Lower lobe of right lung (tissue), 2 donors: Measurements from ENCODE around the gene NOP58. TPM values are rescaled to one million over a fixed set of nuclear protein-coding genes. Genes with fewer than 3 reads are reported as not detected.

Source experiments
- ATAC-seq, 2 donors: fragments of 200-7000 bp; cut with Tn5 transposase; one replicate each; pipeline ENCODE4 v1.9.1; 2020 to 2022; ENCODE audit warnings: mild to moderate bottlenecking in 2 of 2, moderate library complexity in 2 of 2
- DNase-seq: peaks from one replicate; pipeline ENCODE4 v3.0.0-alpha.2; 2020
- H3K27ac ChIP-seq: fragments of 200-600 bp; one replicate; pipeline ENCODE4 v1.8.0; 2022
- H3K27me3 ChIP-seq: fragments of 200-600 bp; one replicate; pipeline ENCODE4 v1.8.0; 2022; ENCODE audit warnings: low read depth
- H3K36me3 ChIP-seq: fragments of 200-600 bp; one replicate; pipeline ENCODE4 v1.8.0; 2022; ENCODE audit warnings: mild to moderate bottlenecking
- H3K4me1 ChIP-seq: fragments of 200-600 bp; one replicate; pipeline ENCODE4 v1.8.0; 2022
- H3K4me3 ChIP-seq: fragments of 200-600 bp; one replicate; pipeline ENCODE4 v1.8.0; 2022; ENCODE audit warnings: mild to moderate bottlenecking
- H3K9me3 ChIP-seq: fragments of 200-600 bp; one replicate; pipeline ENCODE4 v1.8.0; 2022
- intact Hi-C: fragments of 100-400 bp; cut with DNase I; formaldehyde crosslinking; loops from one replicate; pipeline ENCODE4 v1.11.0; 2022
- total RNA-seq: library from RNA; stranded (reverse); fragmentation: NEBNext Ultra II Directional; extraction: Animal tissue kit (Norgen Biotek cat#: 25700); gene quantifications from one replicate; pipeline ENCODE4 v1.2.1, GENCODE V29; 2021
- TF ChIP-seq, protein P1 (sequence below): fragments of 200-600 bp; IDR thresholded peaks from one replicate; pipeline ENCODE4 v1.8.0; 2022; ENCODE audit warnings: antibody characterized with exemption, mild to moderate bottlenecking
- donor health status: DM: no; HTN: yes; CAD: no; lungs with severe emphysema.

NOP58 gene
- total RNA-seq, 1 donor from 2014 or later: 37.8 TPM

- Histone ChIP-seq H3K27ac (no peak overlapping the region), H3K4me1 (no peaks in the 10 kb centered on the region), H3K27me3 (no peaks in the 10 kb centered on the region), H3K9me3 (no peaks in the 10 kb centered on the region), H3K4me3 (no peak overlapping the region), H3K36me3 (no peaks in the 10 kb centered on the region)
- ATAC-seq (no peak), DNase-seq (no peak)
- TF ChIP-seq, protein P1, sequence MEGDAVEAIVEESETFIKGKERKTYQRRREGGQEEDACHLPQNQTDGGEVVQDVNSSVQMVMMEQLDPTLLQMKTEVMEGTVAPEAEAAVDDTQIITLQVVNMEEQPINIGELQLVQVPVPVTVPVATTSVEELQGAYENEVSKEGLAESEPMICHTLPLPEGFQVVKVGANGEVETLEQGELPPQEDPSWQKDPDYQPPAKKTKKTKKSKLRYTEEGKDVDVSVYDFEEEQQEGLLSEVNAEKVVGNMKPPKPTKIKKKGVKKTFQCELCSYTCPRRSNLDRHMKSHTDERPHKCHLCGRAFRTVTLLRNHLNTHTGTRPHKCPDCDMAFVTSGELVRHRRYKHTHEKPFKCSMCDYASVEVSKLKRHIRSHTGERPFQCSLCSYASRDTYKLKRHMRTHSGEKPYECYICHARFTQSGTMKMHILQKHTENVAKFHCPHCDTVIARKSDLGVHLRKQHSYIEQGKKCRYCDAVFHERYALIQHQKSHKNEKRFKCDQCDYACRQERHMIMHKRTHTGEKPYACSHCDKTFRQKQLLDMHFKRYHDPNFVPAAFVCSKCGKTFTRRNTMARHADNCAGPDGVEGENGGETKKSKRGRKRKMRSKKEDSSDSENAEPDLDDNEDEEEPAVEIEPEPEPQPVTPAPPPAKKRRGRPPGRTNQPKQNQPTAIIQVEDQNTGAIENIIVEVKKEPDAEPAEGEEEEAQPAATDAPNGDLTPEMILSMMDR: no peak
- intact Hi-C loops: no loop called here
Observed at GRCh38 chr2:202327858-202328257, 62.3 kb downstream of the NOP58 start.

GRCh38 chr2:202335791-202336467 is 70.4 kb downstream of the NOP58 start:
- no peak for DNase-seq
- H3K4me1 ChIP-seq: no peaks in the 10 kb centered on the region
- H3K36me3 ChIP-seq: no peaks in the 10 kb centered on the region
- intact Hi-C loops: no loop called here
- no peaks in the 10 kb centered on the region for H3K9me3 ChIP-seq
- no peaks in the 10 kb centered on the region for H3K27me3 ChIP-seq
- H3K4me3 ChIP-seq: no peak overlapping the region
- H3K27ac ChIP-seq: no peak overlapping the region
- TF ChIP-seq, protein P1: no peak
- no peak for ATAC-seq

- ATAC-seq: no peak
- TF ChIP-seq, protein P1: no peak
- no peaks in the 10 kb centered on the region for H3K36me3 ChIP-seq
- H3K27me3 ChIP-seq: no peaks in the 10 kb centered on the region
- no peaks in the 10 kb centered on the region for H3K9me3 ChIP-seq
- no peak overlapping the region for H3K4me3 ChIP-seq
- no peaks in the 10 kb centered on the region for H3K4me1 ChIP-seq
- no peak for DNase-seq
- intact Hi-C loops: no loop called here
- no peak overlapping the region for H3K27ac ChIP-seq
Observed at GRCh38 chr2:202337151-202337550, 71.6 kb downstream of the NOP58 start.

DNA sequence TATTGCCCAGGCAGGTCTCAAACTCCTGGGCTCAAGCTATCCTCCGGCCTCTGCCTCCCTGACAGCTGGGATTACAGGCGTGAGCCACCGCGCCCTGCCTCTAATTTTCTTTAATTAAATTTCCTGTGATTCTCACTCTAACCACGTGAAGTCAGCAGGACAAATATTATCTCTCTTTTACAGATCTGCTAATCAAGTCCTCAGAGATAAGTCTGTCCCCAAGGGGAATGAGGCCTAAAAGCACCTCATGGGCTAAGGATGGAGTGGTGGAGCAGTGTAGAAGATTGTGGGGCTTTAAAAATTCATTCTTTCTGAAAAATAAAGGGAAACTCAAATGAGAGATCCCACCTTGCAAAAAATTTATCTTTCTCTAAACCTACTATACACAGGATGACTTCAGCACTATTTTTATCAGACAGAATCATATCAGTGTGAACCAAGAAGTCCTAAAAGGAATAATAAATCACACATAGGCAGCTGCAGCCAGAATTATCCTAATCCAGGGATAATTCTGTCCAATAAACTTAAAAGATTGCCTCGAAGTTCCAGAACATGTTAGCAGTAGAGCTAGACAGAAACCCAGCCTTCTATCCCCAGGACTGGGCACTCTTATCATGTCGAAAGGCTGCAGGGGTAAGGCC is 72.3 kb downstream of the NOP58 start:
- ATAC-seq (no peak), DNase-seq (no peak)
- H3K9me3 ChIP-seq: no peaks in the 10 kb centered on the region
- no peak overlapping the region for H3K27ac ChIP-seq
- intact Hi-C loops: no loop called here
- no peaks in the 10 kb centered on the region for H3K4me1 ChIP-seq
- no peaks in the 10 kb centered on the region for H3K36me3 ChIP-seq
- no peaks in the 10 kb centered on the region for H3K27me3 ChIP-seq
- TF ChIP-seq, protein P1: no peak
- H3K4me3 ChIP-seq: no peak overlapping the region

- intact Hi-C loops: no loop called here
- TF ChIP-seq, protein P1: no peak
- no peak for ATAC-seq
- Histone ChIP-seq H3K4me3 (no peak overlapping the region), H3K9me3 (no peaks in the 10 kb centered on the region), H3K4me1 (no peaks in the 10 kb centered on the region), H3K36me3 (no peaks in the 10 kb centered on the region), H3K27ac (no peak overlapping the region), H3K27me3 (no peaks in the 10 kb centered on the region)
- no peak for DNase-seq
Observed at GRCh38 chr2:202339071-202339870, 73.7 kb downstream of the NOP58 start.
